GM20000 (cell line): ENCODE results near the gene NADSYN1.

Source experiments
- DNase-seq: peaks from one replicate; pipeline ENCODE4 v3.0.0; 2012; ENCODE audit warnings: low spot score
- TF ChIP-seq, protein P1 (sequence below): IDR thresholded peaks from 2 replicates; pipeline ENCODE4 v1.5.1; 2012; ENCODE audit warnings: mild to moderate bottlenecking, control low read depth; ENCODE audit errors: extremely low read depth, missing control alignments

The NADSYN1 gene

DNA sequence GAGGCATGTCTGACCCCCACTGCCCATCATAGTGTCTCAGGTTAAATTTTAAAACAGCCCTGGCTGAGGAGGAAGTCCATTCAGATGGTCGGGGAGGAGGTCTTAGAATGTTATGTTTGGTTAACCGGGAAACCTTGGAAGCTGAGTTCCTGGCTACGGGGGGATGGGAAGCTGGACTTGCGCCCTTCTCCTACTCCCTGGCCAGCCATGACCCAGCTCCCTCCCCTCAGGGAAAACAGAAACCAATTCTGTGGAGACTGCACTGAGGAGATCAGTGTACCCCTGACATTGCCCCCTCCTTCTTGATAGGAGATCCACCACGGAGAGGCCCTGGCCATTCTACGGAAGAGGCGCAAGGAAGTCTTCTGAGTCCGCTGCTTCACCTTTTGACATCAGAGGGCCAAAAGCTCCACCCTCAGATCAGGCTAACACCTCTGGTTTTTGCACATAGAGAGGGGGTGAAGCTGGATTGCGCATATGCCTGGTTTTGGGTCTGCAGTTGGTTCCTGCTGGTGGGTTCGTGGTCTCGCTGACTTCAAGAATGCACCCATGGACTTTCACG, 92.5 kb downstream of the NADSYN1 start:
- DNase-seq: no peak
- TF ChIP-seq, protein P1, sequence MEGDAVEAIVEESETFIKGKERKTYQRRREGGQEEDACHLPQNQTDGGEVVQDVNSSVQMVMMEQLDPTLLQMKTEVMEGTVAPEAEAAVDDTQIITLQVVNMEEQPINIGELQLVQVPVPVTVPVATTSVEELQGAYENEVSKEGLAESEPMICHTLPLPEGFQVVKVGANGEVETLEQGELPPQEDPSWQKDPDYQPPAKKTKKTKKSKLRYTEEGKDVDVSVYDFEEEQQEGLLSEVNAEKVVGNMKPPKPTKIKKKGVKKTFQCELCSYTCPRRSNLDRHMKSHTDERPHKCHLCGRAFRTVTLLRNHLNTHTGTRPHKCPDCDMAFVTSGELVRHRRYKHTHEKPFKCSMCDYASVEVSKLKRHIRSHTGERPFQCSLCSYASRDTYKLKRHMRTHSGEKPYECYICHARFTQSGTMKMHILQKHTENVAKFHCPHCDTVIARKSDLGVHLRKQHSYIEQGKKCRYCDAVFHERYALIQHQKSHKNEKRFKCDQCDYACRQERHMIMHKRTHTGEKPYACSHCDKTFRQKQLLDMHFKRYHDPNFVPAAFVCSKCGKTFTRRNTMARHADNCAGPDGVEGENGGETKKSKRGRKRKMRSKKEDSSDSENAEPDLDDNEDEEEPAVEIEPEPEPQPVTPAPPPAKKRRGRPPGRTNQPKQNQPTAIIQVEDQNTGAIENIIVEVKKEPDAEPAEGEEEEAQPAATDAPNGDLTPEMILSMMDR: no peak

DNA sequence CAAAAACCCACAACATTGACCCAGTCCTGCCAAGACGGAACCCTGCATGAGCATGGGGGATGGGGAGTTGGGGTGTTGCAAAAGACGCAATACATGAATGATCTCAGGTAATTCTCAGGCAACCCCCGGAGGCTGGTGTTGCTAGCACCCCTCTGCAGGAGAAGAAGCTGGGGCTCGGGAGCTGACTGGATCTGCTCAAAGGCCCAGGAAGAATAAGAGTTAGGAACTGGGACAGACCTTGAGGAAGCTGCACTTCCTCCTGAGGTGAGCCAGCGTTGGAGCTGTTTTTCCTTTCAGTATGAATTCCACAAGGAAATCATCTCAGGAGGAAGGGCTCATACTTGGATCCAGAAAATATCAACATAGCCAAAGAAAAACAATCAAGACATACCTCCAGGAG, 95.1 kb downstream of the NADSYN1 start, which contains the start of gene KRTAP5-9:
Gene KRTAP5-9, plus strand, starts transcription at position 301 of the 400 bp plus-strand sequence. CDS start 238 bp downstream, outside the sequence.
- no peak for DNase-seq
- TF ChIP-seq, protein P1: no peak

DNA sequence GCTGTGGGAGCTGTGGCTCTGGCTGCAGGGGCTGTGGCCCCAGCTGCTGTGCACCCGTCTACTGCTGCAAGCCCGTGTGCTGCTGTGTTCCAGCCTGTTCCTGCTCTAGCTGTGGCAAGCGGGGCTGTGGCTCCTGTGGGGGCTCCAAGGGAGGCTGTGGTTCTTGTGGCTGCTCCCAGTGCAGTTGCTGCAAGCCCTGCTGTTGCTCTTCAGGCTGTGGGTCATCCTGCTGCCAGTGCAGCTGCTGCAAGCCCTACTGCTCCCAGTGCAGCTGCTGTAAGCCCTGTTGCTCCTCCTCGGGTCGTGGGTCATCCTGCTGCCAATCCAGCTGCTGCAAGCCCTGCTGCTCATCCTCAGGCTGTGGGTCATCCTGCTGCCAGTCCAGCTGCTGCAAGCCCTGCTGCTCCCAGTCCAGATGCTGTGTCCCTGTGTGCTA, 95.7 kb downstream of the NADSYN1 start:
- TF ChIP-seq, protein P1: no peak
- no peak for DNase-seq
